GM18498 (cell line): Measurements from ENCODE around the gene CSTF2T.
"Not testable (repeated sequence)": the region's sequence is repeated elsewhere in the genome, so short reads cannot be mapped to it uniquely, and the experiment has no call there.

Experiments used
- ATAC-seq: cut with Tn5 transposase; IDR thresholded peaks from one replicate; pipeline ENCODE4 v1.9.1; 2021; ENCODE audit warnings: mild to moderate bottlenecking, moderate library complexity; ENCODE audit not compliant: unreplicated experiment

CSTF2T gene

GRCh38 chr10:51698473-51699063, 827 bp downstream of the CSTF2T start:
- ATAC-seq: no peak

- ATAC-seq: no peak
Measured at GRCh38 chr10:51696251-51696650, 3.1 kb downstream of the CSTF2T start.

DNA sequence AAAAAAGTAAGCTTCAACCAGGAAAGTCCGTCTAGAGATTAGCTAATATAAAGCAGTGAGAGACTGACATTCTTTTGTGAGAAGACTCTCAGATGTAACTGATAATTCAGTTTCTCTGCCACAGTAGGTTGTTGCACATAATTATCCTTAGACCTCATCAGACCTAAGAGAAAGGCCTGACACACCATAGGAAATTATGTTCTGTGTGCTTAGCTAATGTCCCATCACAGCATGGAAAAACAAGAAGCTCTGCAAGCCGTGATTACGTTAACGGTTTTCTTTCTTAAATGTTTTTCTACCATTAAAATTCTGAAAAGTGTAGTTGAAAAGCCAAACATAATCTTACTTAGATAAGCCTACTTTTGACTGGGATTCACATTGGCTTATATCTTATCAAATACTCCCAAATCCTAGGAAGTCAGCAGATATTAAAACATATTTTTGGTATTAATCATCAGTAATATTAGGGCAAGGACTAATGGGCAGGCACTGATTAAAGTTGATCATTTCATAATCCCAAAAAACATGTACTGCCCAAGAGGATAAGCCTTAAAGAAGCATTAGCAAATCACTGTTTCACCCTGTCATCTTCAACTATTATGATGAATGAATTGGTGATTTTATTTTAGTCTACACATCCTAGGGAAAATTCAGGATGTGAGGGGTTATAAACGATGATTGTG, 5.2 kb downstream of the CSTF2T start:
- no peak for ATAC-seq

GRCh38 chr10:51691135-51691534, 8.3 kb downstream of the CSTF2T start:
- ATAC-seq: no peak

DNA sequence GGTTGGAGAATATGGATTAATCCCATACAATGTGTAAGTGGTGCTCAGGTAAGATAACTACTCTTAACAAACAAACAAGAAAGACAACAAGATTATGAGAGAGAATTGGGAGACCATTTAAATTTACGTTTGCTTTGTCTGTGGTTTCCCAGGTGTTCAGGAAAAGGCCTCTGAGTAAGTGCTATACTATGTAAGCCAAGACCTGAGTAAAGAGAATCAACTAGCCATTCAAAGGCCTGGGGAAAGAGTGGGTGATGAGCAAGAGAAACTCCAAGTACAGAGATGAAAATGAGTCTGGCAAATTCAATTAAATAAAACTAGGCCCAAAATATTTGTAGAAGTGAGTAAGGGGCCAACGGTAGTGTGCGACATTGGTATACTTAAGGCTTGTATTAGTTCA, 9.9 kb downstream of the CSTF2T start:
- no peak for ATAC-seq

- ATAC-seq: not testable (repeated sequence)
Measured at GRCh38 chr10:51688826-51689225, 10.6 kb downstream of the CSTF2T start.

DNA sequence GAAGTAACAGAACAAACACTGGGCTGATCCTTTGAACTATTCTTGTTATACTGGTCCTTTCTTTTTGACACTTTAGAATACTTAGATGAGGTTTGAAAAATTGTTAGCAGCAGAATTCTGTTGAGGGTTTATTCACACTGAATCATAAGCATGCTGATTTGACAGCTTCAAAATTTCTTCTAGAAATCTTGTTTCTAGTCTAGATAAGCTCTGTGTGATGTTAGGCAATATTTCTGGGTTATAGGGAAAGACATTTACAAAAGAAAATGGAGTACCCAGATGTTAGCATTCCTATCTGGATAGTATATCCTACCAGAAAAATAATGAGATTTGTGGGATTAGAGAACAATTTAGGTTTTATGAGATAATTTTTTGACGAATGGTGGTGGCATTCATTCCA, 12.1 kb downstream of the CSTF2T start:
- ATAC-seq: no peak

DNA sequence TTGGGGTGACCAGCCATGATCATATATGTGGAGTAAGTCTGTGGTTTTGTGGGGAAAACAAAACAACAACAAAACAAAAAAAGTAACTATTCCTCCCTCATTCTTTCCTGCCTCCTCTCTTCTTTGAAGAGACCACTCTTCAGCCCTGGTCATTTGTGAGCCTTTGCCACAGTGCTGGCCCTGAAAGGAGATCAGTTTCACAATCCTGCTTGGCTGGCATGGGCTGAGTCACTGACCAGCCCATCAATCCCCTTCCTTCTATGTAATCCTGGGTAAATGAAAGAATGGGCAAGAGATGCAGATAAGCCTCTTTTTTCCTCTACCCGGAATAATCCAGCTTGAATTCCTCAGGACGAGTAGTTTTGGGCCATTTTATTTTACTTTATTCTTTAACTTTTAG, 13.6 kb downstream of the CSTF2T start:
- no peak for ATAC-seq

DNA sequence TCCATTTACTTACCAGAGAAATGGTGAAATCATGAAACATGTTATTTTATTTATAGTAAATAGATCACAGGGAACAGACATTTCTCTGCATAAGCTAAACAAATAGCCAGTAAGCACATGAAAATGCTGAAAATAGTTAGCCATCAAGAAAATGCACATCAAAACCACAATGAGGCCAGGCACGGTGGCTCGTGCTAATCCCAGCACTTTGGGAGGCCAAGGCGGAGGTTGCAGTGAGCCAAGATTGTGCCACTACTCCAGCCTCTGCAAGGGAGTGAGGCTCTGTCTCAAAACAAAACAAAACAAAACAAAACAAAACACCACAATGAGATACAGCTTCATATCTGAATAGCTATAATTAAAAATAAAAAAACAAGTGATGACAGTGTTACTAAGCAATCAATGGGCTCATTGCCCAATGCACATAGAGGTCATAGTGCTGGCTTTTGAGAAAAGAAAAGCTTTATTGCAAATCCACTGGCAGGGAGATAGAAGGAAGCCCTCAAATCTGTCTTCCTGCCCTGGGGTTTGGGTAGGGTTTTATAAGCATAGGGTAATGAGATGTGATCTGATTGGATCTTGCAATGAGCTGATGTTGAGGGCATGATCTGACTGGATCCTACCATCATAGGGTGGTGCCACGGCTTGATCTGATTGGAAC, 16.2 kb downstream of the CSTF2T start:
- ATAC-seq: no peak

DNA sequence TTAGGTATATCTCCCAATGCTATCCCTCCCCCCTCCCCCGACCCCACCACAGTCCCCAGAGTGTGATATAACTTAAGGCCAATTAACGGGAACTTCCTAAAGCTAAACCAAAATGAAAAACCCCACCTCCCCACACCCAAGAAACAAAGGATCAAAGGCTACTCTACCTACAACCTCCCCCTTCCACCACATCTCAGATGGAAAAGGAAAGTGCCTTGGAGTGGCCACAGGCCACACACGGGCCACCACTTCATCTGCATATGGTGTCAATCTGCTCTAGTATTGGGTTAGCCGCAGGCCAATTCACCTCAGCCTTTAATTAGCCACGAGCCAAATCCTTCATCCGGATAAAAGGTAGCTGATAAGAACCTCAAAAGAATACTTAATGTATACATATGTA, 19.6 kb downstream of the CSTF2T start:
- no peak for ATAC-seq

DNA sequence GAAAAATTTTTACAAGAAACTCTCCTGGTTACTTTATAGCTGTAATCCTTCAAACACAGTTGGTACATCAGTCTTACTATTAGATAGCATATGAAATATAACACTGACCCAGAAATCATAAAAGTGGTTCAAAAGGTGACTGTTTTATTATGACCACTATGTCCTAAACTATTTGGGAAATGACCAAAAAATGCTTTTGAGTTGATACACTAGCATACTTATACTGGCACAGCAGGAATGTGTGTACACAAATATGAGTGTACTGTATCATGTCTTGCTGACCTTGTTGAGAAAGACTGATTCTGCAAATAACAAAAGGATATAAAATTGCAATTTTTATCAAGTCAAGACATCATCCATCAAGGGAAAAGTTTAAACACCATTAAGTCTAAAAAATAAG, 24.3 kb downstream of the CSTF2T start:
- ATAC-seq: no peak

DNA sequence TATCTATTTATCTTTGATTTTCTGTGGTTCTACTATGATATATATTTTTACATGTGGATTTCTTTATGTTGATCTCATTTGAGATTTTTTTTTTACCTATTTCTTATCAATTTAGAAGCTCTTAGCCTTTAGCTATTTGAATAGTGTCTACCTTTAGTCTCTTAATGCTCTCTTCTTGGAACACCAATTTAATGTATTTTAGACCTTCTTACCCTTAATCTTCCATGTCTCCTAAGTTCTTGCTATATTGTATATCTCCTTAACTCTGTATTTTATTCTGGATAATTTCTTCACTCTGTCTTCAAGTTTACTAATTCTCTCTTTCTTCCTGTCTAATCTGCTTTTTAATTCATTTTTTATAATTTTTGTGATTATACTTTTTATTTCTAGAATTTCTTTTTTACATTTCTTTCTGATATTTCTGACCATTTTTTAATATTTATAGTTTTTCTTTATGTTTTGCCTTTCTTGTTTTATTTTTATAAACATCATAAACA, 27.3 kb downstream of the CSTF2T start:
- no peak for ATAC-seq

DNA sequence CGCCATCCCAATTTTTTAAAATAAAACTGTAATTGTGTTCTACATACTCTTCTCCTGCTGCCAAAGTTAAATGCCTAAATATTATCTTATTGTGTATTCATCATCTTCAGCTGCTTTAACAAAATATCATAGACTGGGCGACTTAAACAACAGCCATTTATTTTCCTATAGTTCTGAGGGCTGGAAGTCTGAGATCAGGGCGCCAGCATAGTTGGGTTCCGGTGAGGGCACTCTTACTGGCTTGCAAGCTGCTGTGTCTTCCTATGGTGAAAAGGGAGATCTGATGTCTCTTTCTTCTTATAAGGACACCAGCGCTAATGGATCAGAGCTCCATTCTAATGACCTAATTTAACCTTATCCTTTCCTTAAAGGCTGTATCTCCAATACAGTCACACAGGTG, 30.4 kb downstream of the CSTF2T start:
- no peak for ATAC-seq

GRCh38 chr10:51668336-51668689, 31.1 kb downstream of the CSTF2T start:
- no peak for ATAC-seq

DNA sequence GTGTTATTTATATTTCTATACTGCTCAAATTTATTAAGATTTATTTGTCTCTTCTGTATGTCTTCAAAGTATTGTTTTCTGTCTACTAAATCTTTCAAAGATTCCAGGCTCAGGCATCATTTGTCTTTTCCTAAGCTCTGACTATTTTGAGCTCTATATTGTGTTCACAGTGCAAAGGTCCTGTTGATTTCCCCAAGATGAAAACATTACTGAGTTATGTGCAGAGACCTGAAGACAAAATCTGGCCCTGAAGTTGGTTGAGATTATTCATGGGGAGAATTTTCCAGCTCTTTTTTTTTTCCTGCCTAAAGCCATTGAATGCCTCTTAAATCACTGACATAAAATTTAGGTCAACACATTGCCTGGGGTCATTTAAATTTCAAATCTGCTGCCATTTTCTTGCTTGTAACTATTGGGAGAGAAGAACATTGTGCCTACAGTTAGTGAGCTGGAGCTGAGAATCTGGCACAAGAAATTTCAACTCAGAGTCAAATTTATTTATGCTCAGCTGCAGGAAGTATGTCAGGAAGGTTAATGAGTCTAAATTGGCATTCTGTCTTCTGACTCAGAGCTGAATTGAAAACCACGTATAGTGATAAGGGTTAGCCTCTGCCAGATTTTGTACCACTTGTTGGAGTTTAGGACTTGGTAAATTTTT, 31.6 kb downstream of the CSTF2T start:
- ATAC-seq: no peak

GRCh38 chr10:51666456-51666855, 32.9 kb downstream of the CSTF2T start:
- ATAC-seq: no peak

DNA sequence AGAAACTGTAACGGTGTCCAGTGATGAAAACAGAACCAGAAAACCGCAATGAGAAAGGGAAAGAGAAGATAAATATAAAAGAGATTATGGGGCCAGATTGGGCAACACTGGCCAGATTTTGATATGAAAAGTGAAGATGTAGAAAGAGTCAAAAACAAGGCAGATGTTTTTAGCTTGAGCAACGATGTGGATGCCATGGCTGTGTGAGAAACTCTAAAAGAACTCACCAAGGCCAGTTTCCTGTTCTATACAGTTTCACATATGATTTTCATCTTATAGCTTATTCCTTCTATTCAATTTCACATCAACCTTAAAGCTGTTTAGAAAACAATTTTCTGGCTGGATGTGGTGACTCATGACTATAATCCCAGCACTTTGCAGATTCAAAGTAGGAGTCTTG, 36.3 kb downstream of the CSTF2T start:
- no peak for ATAC-seq

- no peak for ATAC-seq
Measured at GRCh38 chr10:51659344-51659743, 40.1 kb downstream of the CSTF2T start.

GRCh38 chr10:51658000-51658399, 41.4 kb downstream of the CSTF2T start:
- no peak for ATAC-seq

GRCh38 chr10:51656503-51656902, 42.9 kb downstream of the CSTF2T start:
- no peak for ATAC-seq

GRCh38 chr10:51654918-51655317, 44.5 kb downstream of the CSTF2T start:
- ATAC-seq: no peak

- no peak for ATAC-seq
Measured at GRCh38 chr10:51653025-51653424, 46.4 kb downstream of the CSTF2T start.
